ENCODE data around the gene MLXIP.

DNA sequence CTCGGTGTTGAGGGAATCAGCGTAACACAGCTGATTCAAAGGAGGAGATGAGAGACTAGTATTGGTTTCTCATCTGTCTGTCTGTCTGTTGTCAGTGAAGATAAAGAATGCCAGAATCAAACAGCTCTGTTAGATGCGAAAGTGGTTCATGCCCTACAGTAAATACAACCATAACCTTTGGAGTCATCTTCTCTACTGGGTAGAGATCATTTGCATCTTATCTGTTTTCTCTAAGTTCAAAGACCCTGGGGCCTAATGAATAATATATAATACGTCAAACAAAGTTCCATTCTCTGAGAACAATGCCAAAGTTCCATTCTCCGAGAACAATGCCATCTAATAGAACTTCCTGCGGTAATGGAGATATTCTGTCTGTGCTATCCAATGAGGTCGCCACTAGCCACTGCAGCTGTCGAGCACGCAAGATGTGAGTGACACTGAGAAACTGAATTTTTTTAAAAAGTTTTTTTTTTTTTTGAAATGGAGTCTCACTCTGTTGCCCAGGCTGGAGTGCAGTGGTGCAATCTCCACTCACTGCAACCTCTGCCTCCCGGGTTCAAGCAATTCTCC is 88.9 kb downstream of the MLXIP start:
- no peak for TF ChIP-seq CTCF (IDR thresholded peaks at IDR 0.05)
- no peak for TF ChIP-seq POLR2A (IDR thresholded peaks at IDR 0.05)

Measured in prostate gland (tissue), 2 donors.